Panc1 (cell line): ENCODE results near the gene HLA-DPB1. TPM values are rescaled to one million over a fixed set of nuclear protein-coding genes. Genes with fewer than 3 reads are reported as not detected.

ENCODE experiments used
- ATAC-seq: fragments of 200-7000 bp; cut with Tn5 transposase; 2 replicates; pipeline ENCODE4 v1.9.1; 2020; ENCODE audit warnings: mild to moderate bottlenecking, moderate library complexity
- BruUV-seq: library from RNA; stranded (reverse); fragments of 400-500 nt; replicated peaks from 2 replicates; lab custom pipeline; 2021; lab: Mats Ljungman, UMichigan
- CTCF ChIA-PET: fragments of 300-600 bp; sonication (Branson Sonifier 250); formaldehyde crosslinking; loops from one replicate; lab custom pipeline; 2022; ENCODE audit warnings: antibody characterized with exemption; lab: Charles Lee
- POLR2A ChIA-PET: fragments of 300-600 bp; sonication (Branson Sonifier 250); formaldehyde crosslinking; loops from one replicate; lab custom pipeline; 2022; ENCODE audit warnings: antibody characterized with exemption; lab: Charles Lee
- DNase-seq: peaks from one replicate; pipeline ENCODE4 v3.0.0-alpha.2; 2010; ENCODE audit warnings: low read depth, low spot score
- H3K27ac ChIP-seq: 2 replicates; pipeline ENCODE4 v1.5.1; 2011; ENCODE audit warnings: mild to moderate bottlenecking, low read length, inconsistent platforms
- H3K27me3 ChIP-seq: fragments of 200-500 bp; sonication (Bioruptor generic); 2 replicates; pipeline ENCODE4 v1.6.0; 2014; ENCODE audit warnings: low read length, inconsistent platforms; ENCODE audit not compliant: control insufficient read depth, insufficient read depth
- H3K36me3 ChIP-seq: fragments of 200-500 bp; sonication (Bioruptor generic); 2 replicates; pipeline ENCODE4 v1.5.1; 2014; ENCODE audit warnings: inconsistent platforms, mild to moderate bottlenecking, low read length, moderate library complexity; ENCODE audit not compliant: control insufficient read depth, insufficient read depth
- H3K4me1 ChIP-seq: 2 replicates; pipeline ENCODE4 v1.5.1; 2011; ENCODE audit warnings: inconsistent platforms, mild to moderate bottlenecking, low read length, moderate library complexity; ENCODE audit not compliant: control insufficient read depth, insufficient read depth
- H3K4me3 ChIP-seq, 2 experiments: 2 replicates each; pipeline ENCODE4 v1.5.1; 2011 to 2012; ENCODE audit warnings: low read depth in 2 of 2, low read length in 2 of 2, mild to moderate bottlenecking in 2 of 2, inconsistent platforms in 1 of 2, moderate library complexity in 1 of 2
- H3K9me3 ChIP-seq: fragments of 200-500 bp; sonication (Bioruptor generic); 2 replicates; pipeline ENCODE4 v1.5.1; 2014; ENCODE audit warnings: low read depth, mild to moderate bottlenecking, inconsistent platforms, low read length, moderate library complexity; ENCODE audit not compliant: control insufficient read depth, insufficient read depth
- CTCF ChIP-seq: fragments of 450-650 bp; IDR thresholded peaks from 2 replicates; pipeline ENCODE4 v1.5.1; 2017; ENCODE audit warnings: mild to moderate bottlenecking
- POLR2AphosphoS5 ChIP-seq: IDR thresholded peaks from 2 replicates; pipeline ENCODE4 v1.6.1; 2012; ENCODE audit warnings: mild to moderate bottlenecking, low read depth, low read length, moderate library complexity
- REST ChIP-seq, 2 experiments: IDR thresholded peaks; 2 replicates each; pipeline ENCODE4 v1.6.1; 2011 to 2012; ENCODE audit warnings: low read depth in 2 of 2, control low read depth in 1 of 2, low read length in 1 of 2, mild to moderate bottlenecking in 1 of 2, moderate library complexity in 1 of 2; ENCODE audit not compliant: insufficient read depth in 1 of 2
- SIN3A ChIP-seq: IDR thresholded peaks from 2 replicates; pipeline ENCODE4 v1.6.1; 2012; ENCODE audit warnings: low read depth, mild to moderate bottlenecking, low read length, moderate library complexity, borderline replicate concordance; ENCODE audit not compliant: insufficient read depth
- TCF7L2 ChIP-seq: IDR thresholded peaks from 2 replicates; pipeline ENCODE4 v1.6.1; 2011; ENCODE audit warnings: mild to moderate bottlenecking, low read depth, low read length, inconsistent platforms
- in situ Hi-C: cut with HindIII; loops from 2 replicates; pipeline ENCODE4 v1.10.0; 2016; ENCODE audit warnings: low sequenced_read_pairs, low pct_unique_long_range_greater_than_20kb
- intact Hi-C: fragments of 100-400 bp; cut with micrococcal nuclease; formaldehyde crosslinking; loops from one replicate; pipeline ENCODE4 v1.10.0; 2022; ENCODE audit not compliant: unreplicated experiment
- total RNA-seq: library from RNA; stranded (reverse); gene quantifications from one replicate; pipeline ENCODE4 v1.2.1, GENCODE V29; 2021; ENCODE audit not compliant: unreplicated experiment

Gene HLA-DPB1
- total RNA-seq, 1 experiment from 2014 or later, result 0.64 TPM

- Histone ChIP-seq H3K4me1 (no peaks in the 10 kb centered on the region), H3K36me3 (no peaks in the 10 kb centered on the region), H3K9me3 (no peaks in the 10 kb centered on the region), H3K4me3 (no peak overlapping the region), H3K27ac (no peak overlapping the region), H3K27me3 (peaks cover 46% of the 10 kb centered on the region)
- ATAC-seq (no peak), DNase-seq (no peak)
- CTCF ChIA-PET, result interaction anchor here (0.6 kb wide), 1 partner anchor 65 kb away, joined by 13 read pairs; no protein-coding TSS in a partner anchor
- in situ Hi-C loops (no loop called here), intact Hi-C loops (no loop called here)
- TF ChIP-seq REST (IDR thresholded peaks at IDR 0.05; ENCODE audit: insufficient read depth in 1 of 2, low read depth in 2 of 2, low read length in 1 of 2) (no peak), POLR2AphosphoS5 (no peak), CTCF (no peak)
- POLR2A ChIA-PET, result no interaction called here
- no TSS peak for BruUV-seq
Observed at GRCh38 chr6:33088258-33088930, 12.6 kb downstream of the HLA-DPB1 start.

- Histone ChIP-seq H3K27ac (no peak overlapping the region), H3K36me3 (no peaks in the 10 kb centered on the region), H3K4me3 (no peak overlapping the region), H3K9me3 (no peaks in the 10 kb centered on the region), H3K27me3 (peaks cover 48% of the 10 kb centered on the region), H3K4me1 (no peaks in the 10 kb centered on the region)
- DNase-seq (no peak), ATAC-seq (no peak)
- TF ChIP-seq CTCF (no peak), SIN3A (no peak), REST (IDR thresholded peaks at IDR 0.05; ENCODE audit: insufficient read depth in 1 of 2, low read depth in 2 of 2, low read length in 1 of 2) (no peak), TCF7L2 (no peak), POLR2AphosphoS5 (no peak)
- POLR2A ChIA-PET, result no interaction called here
- in situ Hi-C loops (no loop called here), intact Hi-C loops (no loop called here)
- no TSS peak for BruUV-seq
- CTCF ChIA-PET, result no interaction called here
Observed at GRCh38 chr6:33088931-33089620, 13.3 kb downstream of the HLA-DPB1 start.
